Transverse colon (tissue), 4 donors: Measurements from ENCODE around the gene LAMA2.

ENCODE experiments used
- EP300 ChIP-seq: sonication (generic); formaldehyde crosslinking; IDR thresholded peaks from one replicate; pipeline ENCODE4 v1.6.1; 2017; ENCODE audit warnings: antibody characterized with exemption, low read depth
- POLR2A ChIP-seq: fragments of 450-650 bp; IDR thresholded peaks from one replicate; pipeline ENCODE4 v1.6.1; 2016; ENCODE audit warnings: antibody characterized with exemption, mild to moderate bottlenecking, moderate library complexity
- POLR2AphosphoS5 ChIP-seq, 3 donors: sonication (generic); formaldehyde crosslinking; IDR thresholded peaks; one replicate each; pipeline ENCODE4 v1.6.1; 2016; ENCODE audit warnings: antibody characterized with exemption in 3 of 3
- TF ChIP-seq, protein P1 (sequence below), 5 experiments: fragments of 200-600 bp in 3 of 5; fragments of 450-650 bp in 2 of 5; sonication (generic) in 3 of 5; IDR thresholded peaks; 1 replicate in 2 of 5; 2 replicates in 3 of 5; pipeline ENCODE4 v1.5.1; 2016 to 2017; ENCODE audit warnings: antibody characterized with exemption in 5 of 5, inconsistent platforms in 3 of 5, mild to moderate bottlenecking in 2 of 5, moderate library complexity in 1 of 5

DNA sequence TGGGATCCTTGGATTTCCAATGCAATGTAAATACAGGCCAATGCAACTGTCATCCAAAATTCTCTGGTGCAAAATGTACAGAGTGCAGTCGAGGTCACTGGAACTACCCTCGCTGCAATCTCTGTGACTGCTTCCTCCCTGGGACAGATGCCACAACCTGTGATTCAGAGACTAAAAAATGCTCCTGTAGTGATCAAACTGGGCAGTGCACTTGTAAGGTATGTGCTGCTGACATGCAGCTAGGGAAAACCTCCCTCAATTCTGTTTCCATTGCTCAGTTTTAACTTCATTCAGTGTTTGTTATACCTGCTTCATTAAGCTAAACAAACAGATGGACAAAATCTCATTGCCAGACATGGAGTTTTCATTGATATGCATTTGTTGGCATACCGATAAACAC, 429.9 kb downstream of the LAMA2 start:
- TF ChIP-seq, protein P1, sequence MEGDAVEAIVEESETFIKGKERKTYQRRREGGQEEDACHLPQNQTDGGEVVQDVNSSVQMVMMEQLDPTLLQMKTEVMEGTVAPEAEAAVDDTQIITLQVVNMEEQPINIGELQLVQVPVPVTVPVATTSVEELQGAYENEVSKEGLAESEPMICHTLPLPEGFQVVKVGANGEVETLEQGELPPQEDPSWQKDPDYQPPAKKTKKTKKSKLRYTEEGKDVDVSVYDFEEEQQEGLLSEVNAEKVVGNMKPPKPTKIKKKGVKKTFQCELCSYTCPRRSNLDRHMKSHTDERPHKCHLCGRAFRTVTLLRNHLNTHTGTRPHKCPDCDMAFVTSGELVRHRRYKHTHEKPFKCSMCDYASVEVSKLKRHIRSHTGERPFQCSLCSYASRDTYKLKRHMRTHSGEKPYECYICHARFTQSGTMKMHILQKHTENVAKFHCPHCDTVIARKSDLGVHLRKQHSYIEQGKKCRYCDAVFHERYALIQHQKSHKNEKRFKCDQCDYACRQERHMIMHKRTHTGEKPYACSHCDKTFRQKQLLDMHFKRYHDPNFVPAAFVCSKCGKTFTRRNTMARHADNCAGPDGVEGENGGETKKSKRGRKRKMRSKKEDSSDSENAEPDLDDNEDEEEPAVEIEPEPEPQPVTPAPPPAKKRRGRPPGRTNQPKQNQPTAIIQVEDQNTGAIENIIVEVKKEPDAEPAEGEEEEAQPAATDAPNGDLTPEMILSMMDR (IDR thresholded peaks at IDR 0.05), result no peak
- TF ChIP-seq POLR2AphosphoS5 (IDR thresholded peaks at IDR 0.05) (no peak), EP300 (no peak), POLR2A (no peak)
